D721Med (cell line): ENCODE data around the gene PLA2G15.

Source experiments
- DNase-seq: peaks from one replicate; pipeline ENCODE4 v3.0.0; 2011; ENCODE audit warnings: low spot score; ENCODE audit not compliant: insufficient read length
- FAIRE-seq: peaks from 2 replicates; lab custom pipeline; 2011; peaks lifted over from hg19 to GRCh38; lab: Jason Lieb, UNC
- CTCF ChIP-seq: IDR thresholded peaks from 2 replicates; pipeline ENCODE4 v1.5.1; 2012; ENCODE audit warnings: mild to moderate bottlenecking, control low read depth; ENCODE audit not compliant: insufficient read depth; ENCODE audit errors: missing control alignments

Gene PLA2G15

DNA sequence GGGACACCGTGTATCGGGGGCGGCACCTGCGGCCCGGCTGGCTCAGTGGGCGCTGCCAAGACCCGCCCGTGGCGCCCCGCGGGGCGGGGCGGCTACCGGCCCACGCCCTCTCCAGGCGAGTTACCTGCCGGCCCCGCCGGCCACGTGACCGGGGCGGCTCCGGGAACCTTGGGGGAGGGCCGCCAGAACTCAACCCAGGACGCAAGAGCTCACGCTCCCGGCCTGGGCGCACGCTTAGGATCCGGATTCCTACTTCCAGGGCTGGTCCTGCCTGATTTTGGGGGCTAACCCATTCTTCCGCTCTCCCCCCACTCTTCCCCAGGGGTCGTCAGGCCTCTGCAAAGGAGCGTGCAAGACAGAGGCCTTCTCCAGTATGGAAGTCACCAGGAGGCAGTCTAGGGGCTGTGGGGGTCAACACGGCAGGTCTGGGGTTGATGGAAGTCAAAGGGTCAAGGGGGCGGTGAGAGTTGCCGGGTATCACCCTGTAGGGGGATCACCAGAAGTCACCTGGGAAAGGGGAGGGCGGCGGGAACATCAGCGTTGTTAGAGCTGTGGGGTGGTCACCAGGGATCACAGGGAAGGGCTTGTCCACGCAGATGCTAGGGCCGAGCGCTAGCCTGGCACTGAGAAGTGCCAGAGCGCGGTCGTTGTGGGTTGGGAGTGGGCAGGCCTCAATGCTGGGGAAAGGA is 8.9 kb upstream of the PLA2G15 start:
- DNase-seq (no peak), FAIRE-seq (no peak)
- no peak for TF ChIP-seq CTCF

DNA sequence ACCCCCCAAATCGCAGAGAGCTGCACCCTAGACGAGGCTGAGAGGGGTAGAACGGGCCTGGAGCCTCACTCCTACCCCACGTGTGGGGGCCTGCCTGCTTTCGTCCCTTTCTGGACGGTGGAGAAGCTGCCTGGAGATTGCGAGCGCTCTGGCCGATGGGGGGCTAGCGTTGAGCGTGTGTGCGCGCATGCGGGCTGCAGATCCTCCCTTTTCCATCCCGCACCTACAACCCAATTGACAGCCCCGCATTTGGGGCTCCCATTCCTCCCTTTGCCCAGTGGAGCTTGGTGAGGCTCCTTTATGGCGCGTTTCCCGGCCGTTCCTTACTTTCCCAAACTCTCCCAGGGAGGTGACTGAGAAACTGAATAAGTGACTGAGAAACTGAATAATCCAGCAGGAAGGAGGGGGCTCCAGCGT is 8.3 kb upstream of the PLA2G15 start:
- TF ChIP-seq CTCF: no peak
- FAIRE-seq: no peak
- no peak for DNase-seq

- DNase-seq: no peak
- no peak for FAIRE-seq
- no peak for TF ChIP-seq CTCF
Measured at GRCh38 chr16:68237243-68238028, 7.7 kb upstream of the PLA2G15 start.

DNA sequence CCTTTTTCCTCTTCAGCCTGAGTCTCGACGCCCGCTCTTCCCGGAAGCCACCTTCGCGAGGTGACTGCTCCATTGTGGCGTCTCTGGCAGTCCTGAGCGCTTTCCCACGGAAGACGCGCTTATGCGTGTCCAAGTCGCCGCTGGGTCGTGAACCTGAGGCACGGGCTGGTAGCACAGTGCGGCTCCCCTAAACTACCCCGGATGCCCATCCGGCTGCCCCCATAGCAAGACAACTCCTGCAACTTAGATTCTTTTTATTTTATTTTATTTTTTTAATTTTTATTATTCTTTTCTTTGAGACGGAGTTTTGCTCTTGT is 7.2 kb upstream of the PLA2G15 start:
- FAIRE-seq: no peak

DNA sequence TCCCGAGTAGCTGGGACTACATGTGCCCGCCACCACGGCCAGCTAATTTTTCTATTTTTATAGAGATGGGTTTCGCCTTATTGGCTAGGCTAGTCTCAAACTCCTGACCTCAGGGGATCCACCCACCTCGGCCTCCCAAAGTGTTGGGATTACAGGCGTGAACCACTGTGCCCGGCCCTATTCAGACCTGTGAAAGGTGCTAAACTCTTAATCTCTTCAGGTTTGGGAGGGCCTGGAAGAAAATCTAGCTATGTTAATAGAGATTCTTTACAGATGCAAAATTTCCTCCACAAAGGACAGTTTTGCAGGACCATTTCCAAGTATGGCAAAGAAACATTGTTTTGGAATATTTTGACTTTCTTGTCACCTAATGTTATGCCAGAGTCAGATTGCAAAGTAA is 3.1 kb upstream of the PLA2G15 start:
- no peak for DNase-seq
- TF ChIP-seq CTCF: no peak
- no peak for FAIRE-seq

More for the DNA sequence above, 7.2 kb upstream of the PLA2G15 start:
- TF ChIP-seq CTCF: no peak
- DNase-seq: no peak

DNA sequence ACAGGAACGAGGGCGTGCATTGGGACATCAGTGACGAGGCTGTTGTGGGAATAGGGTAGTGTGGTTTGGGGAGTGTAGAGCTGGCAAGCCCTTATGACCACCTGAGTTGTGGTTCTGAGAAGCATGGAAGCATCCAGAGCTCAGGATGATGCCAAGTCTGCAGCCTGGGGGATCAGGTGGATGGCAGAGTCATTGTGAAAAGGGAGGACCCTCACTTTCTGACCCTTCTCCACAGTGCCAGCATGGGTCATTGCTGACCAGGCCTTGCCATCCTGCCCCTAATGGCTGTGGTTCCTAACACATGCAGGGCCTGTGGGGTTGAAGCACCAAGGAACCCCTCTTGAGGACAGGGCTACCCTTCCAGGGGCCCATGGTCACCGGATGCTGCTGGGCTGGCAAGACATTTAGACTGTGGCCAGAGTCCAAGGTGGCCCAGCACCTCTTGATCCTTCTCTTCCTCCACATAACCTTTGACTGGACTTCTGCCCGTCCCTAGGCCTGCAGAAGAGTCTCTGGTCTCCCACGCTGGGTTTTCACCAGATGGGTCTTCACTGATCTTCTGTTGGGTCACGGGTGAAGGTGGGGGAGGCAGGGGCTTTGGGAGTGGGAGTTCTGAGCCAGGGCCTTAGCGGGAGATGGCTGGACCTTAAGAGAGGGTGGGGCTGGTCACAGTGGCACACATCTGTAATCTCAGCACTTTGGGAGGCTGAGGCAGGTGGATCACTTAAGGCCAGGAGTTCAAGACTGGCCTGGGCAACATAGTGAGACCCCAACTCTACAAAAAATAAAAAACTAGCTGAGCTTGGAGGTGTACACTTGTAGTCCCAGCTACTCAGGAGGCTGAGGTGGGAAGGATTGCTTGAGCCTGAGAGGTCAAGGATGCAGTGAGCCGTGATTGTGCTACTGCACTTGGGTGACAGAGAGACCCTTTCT is 2.0 kb upstream of the PLA2G15 start:
- TF ChIP-seq CTCF: no peak
- FAIRE-seq: no peak
- DNase-seq: no peak
